Measurements from ENCODE around the gene PRR33.

- no peak for TF ChIP-seq CTCF (IDR thresholded peaks at IDR 0.05; ENCODE audit: extremely low read depth in 1 of 2, insufficient read depth in 1 of 2, low read depth in 1 of 2, low read length in 2 of 2)
- TF ChIP-seq MYC (IDR thresholded peaks at IDR 0.05; ENCODE audit: low read depth, low read length), result no peak
These were observed 10.0 kb downstream of the PRR33 start for GRCh38 chr11:1881442-1882264.
